ENCODE results near the gene LAPTM5. TPM values are rescaled to one million over a fixed set of nuclear protein-coding genes. Genes with fewer than 3 reads are reported as not detected.

LAPTM5 gene
- total RNA-seq, 1 donor from 2014 or later = 0.77 TPM

DNA sequence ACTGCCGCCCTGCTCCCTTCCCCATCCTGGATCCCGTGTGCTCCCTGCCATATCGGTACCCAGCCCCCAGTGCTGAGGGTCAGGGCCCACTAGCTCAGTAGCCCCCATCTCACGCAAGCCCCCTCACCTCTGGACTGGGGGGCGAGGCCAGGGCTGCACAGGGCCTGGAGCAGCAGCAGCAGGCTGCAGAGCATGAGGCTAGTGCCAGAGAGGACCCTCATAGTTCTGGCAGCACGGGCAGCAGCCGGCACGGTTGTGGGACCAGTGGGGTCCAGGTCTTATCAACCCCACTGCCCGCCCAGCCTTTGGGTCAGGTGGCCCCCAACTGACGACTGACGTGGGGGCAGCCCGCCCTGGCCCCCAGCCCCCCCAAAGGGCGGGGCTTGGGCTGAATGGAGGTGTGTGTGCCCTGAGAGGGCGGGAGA, 34.2 kb downstream of the LAPTM5 start, which contains the start of gene MATN1:
Gene MATN1, minus strand, starts transcription at position 255 of the 425 bp plus-strand sequence. Its CDS starts 34 bp downstream, at position 221.
- Mint-ChIP-seq H3K4me3 (ENCODE audit: unreplicated experiment) (no peak within 1 kb of the TSS), H3K27ac (ENCODE audit: unreplicated experiment) (no peak within 1 kb of the TSS), H3K9me3 (ENCODE audit: unreplicated experiment) (no peaks in the 10 kb centered on the region), H3K27me3 (ENCODE audit: low read depth, unreplicated experiment) (peaks cover 3% of the 10 kb centered on the region), H3K36me3 (ENCODE audit: low read depth, unreplicated experiment) (no peaks in the 10 kb centered on the region), H3K4me1 (ENCODE audit: low read depth, unreplicated experiment) (peaks cover 8% of the 10 kb centered on the region)
- H3K4me2 ChIP-seq (ENCODE audit: low read length) = no peak within 1 kb of the TSS
- no peaks in the 10 kb centered on the region for H3K79me2 ChIP-seq (ENCODE audit: insufficient read depth, low read length)
- no peaks in the 10 kb centered on the region for H3K36me3 ChIP-seq (ENCODE audit: insufficient read depth, low read length)
- TF ChIP-seq, protein P1, sequence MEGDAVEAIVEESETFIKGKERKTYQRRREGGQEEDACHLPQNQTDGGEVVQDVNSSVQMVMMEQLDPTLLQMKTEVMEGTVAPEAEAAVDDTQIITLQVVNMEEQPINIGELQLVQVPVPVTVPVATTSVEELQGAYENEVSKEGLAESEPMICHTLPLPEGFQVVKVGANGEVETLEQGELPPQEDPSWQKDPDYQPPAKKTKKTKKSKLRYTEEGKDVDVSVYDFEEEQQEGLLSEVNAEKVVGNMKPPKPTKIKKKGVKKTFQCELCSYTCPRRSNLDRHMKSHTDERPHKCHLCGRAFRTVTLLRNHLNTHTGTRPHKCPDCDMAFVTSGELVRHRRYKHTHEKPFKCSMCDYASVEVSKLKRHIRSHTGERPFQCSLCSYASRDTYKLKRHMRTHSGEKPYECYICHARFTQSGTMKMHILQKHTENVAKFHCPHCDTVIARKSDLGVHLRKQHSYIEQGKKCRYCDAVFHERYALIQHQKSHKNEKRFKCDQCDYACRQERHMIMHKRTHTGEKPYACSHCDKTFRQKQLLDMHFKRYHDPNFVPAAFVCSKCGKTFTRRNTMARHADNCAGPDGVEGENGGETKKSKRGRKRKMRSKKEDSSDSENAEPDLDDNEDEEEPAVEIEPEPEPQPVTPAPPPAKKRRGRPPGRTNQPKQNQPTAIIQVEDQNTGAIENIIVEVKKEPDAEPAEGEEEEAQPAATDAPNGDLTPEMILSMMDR (IDR thresholded peaks at IDR 0.05; ENCODE audit: insufficient read depth, low read depth, low read length) = no peak
- TF ChIP-seq EZH2 (IDR thresholded peaks at IDR 0.05; ENCODE audit: insufficient read depth, low read length) = no peak
- no peaks in the 10 kb centered on the region for H3K27me3 ChIP-seq (ENCODE audit: insufficient read depth, low read length)
- no peak within 1 kb of the TSS for H2AFZ ChIP-seq (ENCODE audit: low read depth, low read length)
- DNase-seq (ENCODE audit: low read depth) (no peak), FAIRE-seq (no peak)
- H3K9me3 ChIP-seq (ENCODE audit: insufficient read depth, low read depth, low read length) = no peaks in the 10 kb centered on the region
- H4K20me1 ChIP-seq (ENCODE audit: insufficient read depth, low read length) = peaks cover 6% of the 10 kb centered on the region
- no peak within 1 kb of the TSS for H3K4me3 ChIP-seq (ENCODE audit: insufficient read depth, low read depth, low read length)
- no peak within 1 kb of the TSS for H3K9ac ChIP-seq (ENCODE audit: low read length)
- peaks cover 14% of the 10 kb centered on the region for H3K4me1 ChIP-seq (ENCODE audit: insufficient read depth, low read length)
- H3K27ac ChIP-seq (ENCODE audit: low read depth, low read length) = no peak within 1 kb of the TSS

DNA sequence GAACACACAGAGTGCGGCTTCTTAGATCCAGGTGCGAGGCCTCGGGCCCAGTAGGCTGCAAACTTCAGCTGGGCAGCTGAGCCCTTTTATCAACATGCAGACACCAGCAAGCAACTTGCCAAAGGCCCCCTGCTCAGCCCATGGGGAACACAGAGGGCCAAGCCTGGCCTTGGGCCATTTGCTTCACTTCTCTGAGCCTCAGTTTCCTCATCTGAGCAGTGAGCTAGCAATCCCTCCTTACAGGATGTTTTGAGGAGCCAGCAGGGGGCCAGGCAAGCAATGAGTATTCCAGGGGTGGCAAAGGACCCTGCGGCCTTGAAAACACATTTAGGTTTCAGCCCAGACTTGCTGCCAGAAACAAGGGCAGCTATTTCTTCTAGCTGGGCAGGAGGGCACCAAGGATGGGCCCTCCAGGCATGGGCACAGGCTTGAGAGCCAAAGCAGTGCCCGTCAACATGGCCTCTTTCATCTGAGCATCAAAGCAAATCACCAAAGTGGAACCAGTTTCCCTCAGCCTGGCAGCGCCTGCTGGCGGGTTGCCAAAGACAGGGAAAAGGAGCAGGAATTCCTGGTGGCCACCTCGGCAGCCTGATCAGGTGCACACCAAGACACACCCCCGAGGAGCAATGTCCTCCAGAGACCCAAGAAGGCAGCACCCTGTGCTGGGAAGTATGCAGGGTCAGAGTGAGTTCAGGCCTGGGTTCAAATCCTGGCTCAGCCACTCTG, 35.6 kb downstream of the LAPTM5 start:
- FAIRE-seq (no peak), DNase-seq (ENCODE audit: low read depth) (no peak)
- Histone ChIP-seq H3K9me3 (ENCODE audit: insufficient read depth, low read depth, low read length) (no peaks in the 10 kb centered on the region), H3K36me3 (ENCODE audit: insufficient read depth, low read length) (no peaks in the 10 kb centered on the region), H3K4me1 (ENCODE audit: insufficient read depth, low read length) (peaks cover 6% of the 10 kb centered on the region), H2AFZ (ENCODE audit: low read depth, low read length) (no peak overlapping the region), H3K4me2 (ENCODE audit: low read length) (no peak overlapping the region), H3K27me3 (ENCODE audit: insufficient read depth, low read length) (no peaks in the 10 kb centered on the region), H4K20me1 (ENCODE audit: insufficient read depth, low read length) (peaks cover 6% of the 10 kb centered on the region), H3K4me3 (ENCODE audit: insufficient read depth, low read depth, low read length) (no peak overlapping the region), H3K79me2 (ENCODE audit: insufficient read depth, low read length) (no peaks in the 10 kb centered on the region), H3K27ac (ENCODE audit: low read depth, low read length) (no peak overlapping the region), H3K9ac (ENCODE audit: low read length) (no peak overlapping the region)
- Mint-ChIP-seq H3K36me3 (ENCODE audit: low read depth, unreplicated experiment) (no peaks in the 10 kb centered on the region), H3K9me3 (ENCODE audit: unreplicated experiment) (peaks cover 2% of the 10 kb centered on the region), H3K4me1 (ENCODE audit: low read depth, unreplicated experiment) (peaks cover 1% of the 10 kb centered on the region), H3K27me3 (ENCODE audit: low read depth, unreplicated experiment) (peaks cover 3% of the 10 kb centered on the region), H3K4me3 (ENCODE audit: unreplicated experiment) (no peak overlapping the region), H3K27ac (ENCODE audit: unreplicated experiment) (no peak overlapping the region)
- no peak for TF ChIP-seq EZH2 (IDR thresholded peaks at IDR 0.05; ENCODE audit: insufficient read depth, low read length)
- TF ChIP-seq, protein P1 (IDR thresholded peaks at IDR 0.05; ENCODE audit: insufficient read depth, low read depth, low read length) = no peak

DNA sequence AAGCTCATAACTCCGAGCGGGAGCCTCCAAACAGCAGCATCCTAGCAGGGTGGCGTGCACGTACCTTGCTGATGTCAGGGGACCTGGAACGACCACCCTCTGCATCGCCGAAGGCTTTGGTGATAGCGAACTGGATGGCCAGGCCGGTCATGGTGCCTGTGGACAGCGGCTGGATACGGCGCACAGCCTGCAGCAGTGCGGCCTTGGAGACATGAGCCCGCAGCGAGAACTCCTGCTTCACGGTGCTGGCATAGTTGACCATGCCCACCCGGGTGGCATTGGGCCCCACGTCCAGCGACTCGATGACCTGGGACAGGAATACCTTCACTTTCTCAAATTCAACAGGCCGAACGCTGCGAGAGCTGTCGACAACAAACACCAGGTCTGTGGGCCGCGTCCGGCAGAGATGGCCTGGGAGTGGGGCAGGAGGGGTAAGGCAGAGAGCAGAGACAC, 36.2 kb downstream of the LAPTM5 start:
- H3K4me3 ChIP-seq (ENCODE audit: insufficient read depth, low read depth, low read length) = no peak overlapping the region
- DNase-seq (ENCODE audit: low read depth) (no peak), FAIRE-seq (no peak)
- H3K9ac ChIP-seq (ENCODE audit: low read length) = no peak overlapping the region
- H3K36me3 ChIP-seq (ENCODE audit: insufficient read depth, low read length) = no peaks in the 10 kb centered on the region
- no peaks in the 10 kb centered on the region for H3K9me3 ChIP-seq (ENCODE audit: insufficient read depth, low read depth, low read length)
- Mint-ChIP-seq H3K9me3 (ENCODE audit: unreplicated experiment) (peaks cover 2% of the 10 kb centered on the region), H3K4me1 (ENCODE audit: low read depth, unreplicated experiment) (peaks cover 1% of the 10 kb centered on the region), H3K27me3 (ENCODE audit: low read depth, unreplicated experiment) (peaks cover 3% of the 10 kb centered on the region), H3K27ac (ENCODE audit: unreplicated experiment) (no peak overlapping the region), H3K36me3 (ENCODE audit: low read depth, unreplicated experiment) (no peaks in the 10 kb centered on the region), H3K4me3 (ENCODE audit: unreplicated experiment) (no peak overlapping the region)
- no peak overlapping the region for H3K4me2 ChIP-seq (ENCODE audit: low read length)
- H3K4me1 ChIP-seq (ENCODE audit: insufficient read depth, low read length) = peaks cover 6% of the 10 kb centered on the region
- TF ChIP-seq EZH2 (IDR thresholded peaks at IDR 0.05; ENCODE audit: insufficient read depth, low read length) = no peak
- TF ChIP-seq, protein P1 (IDR thresholded peaks at IDR 0.05; ENCODE audit: insufficient read depth, low read depth, low read length) = no peak
- H3K27me3 ChIP-seq (ENCODE audit: insufficient read depth, low read length) = no peaks in the 10 kb centered on the region
- no peak overlapping the region for H2AFZ ChIP-seq (ENCODE audit: low read depth, low read length)
- H3K79me2 ChIP-seq (ENCODE audit: insufficient read depth, low read length) = no peaks in the 10 kb centered on the region
- peaks cover 6% of the 10 kb centered on the region for H4K20me1 ChIP-seq (ENCODE audit: insufficient read depth, low read length)
- no peak overlapping the region for H3K27ac ChIP-seq (ENCODE audit: low read depth, low read length)
